HCT116 (cell line): ENCODE data around the gene FUT6. TPM values are rescaled to one million over a fixed set of nuclear protein-coding genes. Genes with fewer than 3 reads are reported as not detected.

Experiments used
- ATAC-seq: fragments of 200-7000 bp; cut with Tn5 transposase; 2 replicates; pipeline ENCODE4 v1.9.1; 2020; ENCODE audit warnings: mild to moderate bottlenecking, moderate library complexity
- BruUV-seq: library from RNA; stranded (reverse); fragments of 400-500 nt; replicated peaks from 2 replicates; lab custom pipeline; 2021; lab: Mats Ljungman, UMichigan
- CTCF ChIA-PET: fragments of 300-600 bp; sonication (Branson Sonifier 250); formaldehyde crosslinking; loops from one replicate; lab custom pipeline; 2021; ENCODE audit warnings: antibody characterized with exemption; lab: Charles Lee
- POLR2A ChIA-PET: fragments of 300-600, 350-600 bp; sonication (Branson Sonifier 250); formaldehyde crosslinking; loops from one replicate; lab custom pipeline; 2021; ENCODE audit warnings: antibody characterized with exemption; lab: Charles Lee
- RAD21 ChIA-PET, 2 experiments: fragments of 300-600 bp; sonication (Branson Sonifier 250); formaldehyde crosslinking; loops; one replicate each; lab custom pipeline; 2023; ENCODE audit warnings: low total read pairs in 2 of 2; ENCODE audit not compliant: uncharacterized antibody in 2 of 2, unreplicated experiment in 2 of 2, low non-redundant PET in 1 of 2; lab: Charles Lee
- DNase-seq: peaks from one replicate; pipeline ENCODE4 v3.0.0-alpha.2; 2010; ENCODE audit warnings: low read depth, low spot score
- H2AFZ ChIP-seq: fragments of 200-600 bp; shearing (Covaris generic), sonication (generic); 2 replicates; pipeline ENCODE4 v1.6.1; 2017; ENCODE audit warnings: low read depth, mixed run types, mixed read lengths, antibody characterized with exemption, low read length; ENCODE audit not compliant: poor library complexity, severe bottlenecking
- H3K27ac ChIP-seq: 2 replicates; pipeline ENCODE4 v1.5.1; 2012; ENCODE audit warnings: low read depth, low read length
- H3K27me3 ChIP-seq: fragments of 200-600 bp; sonication (generic); 2 replicates; pipeline ENCODE4 v1.6.1; 2016; ENCODE audit warnings: mixed run types, low read length, mixed read lengths; ENCODE audit not compliant: insufficient read depth
- H3K36me3 ChIP-seq, 2 experiments: fragments of 200-500 bp in 1 of 2; fragments of 200-600 bp in 1 of 2; sonication (Bioruptor generic) in 1 of 2; sonication (generic) in 1 of 2; 2 replicates each; pipeline versions ENCODE4 v1.5.1 to v1.6.1; 2014 to 2016; ENCODE audit warnings: low read length in 2 of 2, inconsistent platforms in 1 of 2, mixed read lengths in 1 of 2, mixed run types in 1 of 2; ENCODE audit not compliant: insufficient read depth in 2 of 2, control insufficient read depth in 1 of 2
- H3K4me1 ChIP-seq, 2 experiments: fragments of 200-600 bp in 1 of 2; sonication (generic) in 1 of 2; 2 replicates each; pipeline versions ENCODE4 v1.5.1 to v1.6.1; 2012 to 2017; ENCODE audit warnings: low read length in 2 of 2, inconsistent platforms in 1 of 2, mild to moderate bottlenecking in 1 of 2, mixed read lengths in 1 of 2, mixed run types in 1 of 2, moderate library complexity in 1 of 2; ENCODE audit not compliant: insufficient read depth in 2 of 2, control insufficient read depth in 1 of 2
- H3K4me2 ChIP-seq: fragments of 200-600 bp; sonication (generic); 2 replicates; pipeline ENCODE4 v1.6.1; 2017; ENCODE audit warnings: mixed run types, low read length, mixed read lengths
- H3K4me3 ChIP-seq, 2 experiments: fragments of 200-600 bp in 1 of 2; sonication (generic) in 1 of 2; replicated peaks in 1 of 2; 2 replicates each; pipeline ENCODE4 v1.5.1; 2011 to 2016; ENCODE audit warnings: low read length in 2 of 2, control low read depth in 1 of 2, low read depth in 1 of 2, mild to moderate bottlenecking in 1 of 2, mixed read lengths in 1 of 2, mixed run types in 1 of 2
- H3K79me2 ChIP-seq: fragments of 200-600 bp; sonication (generic); 2 replicates; pipeline ENCODE4 v1.6.1; 2017; ENCODE audit warnings: mild to moderate bottlenecking, mixed run types, low read length, moderate library complexity, mixed read lengths; ENCODE audit not compliant: insufficient read depth
- H3K9ac ChIP-seq: fragments of 200-600 bp; sonication (generic); 2 replicates; pipeline ENCODE4 v1.6.1; 2016; ENCODE audit warnings: low read length, mixed read lengths
- H3K9me2 ChIP-seq: fragments of 200-600 bp; sonication (generic), shearing (Covaris generic); 2 replicates; pipeline ENCODE4 v1.6.1; 2017; ENCODE audit warnings: mixed run types, mild to moderate bottlenecking, moderate library complexity; ENCODE audit not compliant: insufficient read depth
- H3K9me3 ChIP-seq, 2 experiments: fragments of 200-500 bp in 1 of 2; fragments of 200-600 bp in 1 of 2; sonication (Bioruptor generic) in 1 of 2; sonication (generic) in 1 of 2; 2 replicates each; pipeline ENCODE4 v1.6.1; 2014 to 2017; ENCODE audit warnings: low read length in 2 of 2, mixed read lengths in 2 of 2, inconsistent platforms in 1 of 2, low read depth in 1 of 2, mild to moderate bottlenecking in 1 of 2, mixed run types in 1 of 2, moderate library complexity in 1 of 2; ENCODE audit not compliant: control insufficient read depth in 1 of 2, insufficient read depth in 1 of 2
- H4K20me1 ChIP-seq: fragments of 200-600 bp; sonication (generic), shearing (Covaris generic); 2 replicates; pipeline ENCODE4 v1.6.1; 2017; ENCODE audit warnings: mixed run types, mild to moderate bottlenecking, moderate library complexity; ENCODE audit not compliant: insufficient read depth
- EGR1 ChIP-seq: IDR thresholded peaks from 2 replicates; pipeline ENCODE4 v1.6.1; 2012; ENCODE audit warnings: low read depth
- EZH2 ChIP-seq: fragments of 200-600 bp; sonication (generic); IDR thresholded peaks from 2 replicates; pipeline ENCODE4 v1.6.1; 2017; ENCODE audit warnings: antibody characterized with exemption, mixed run types
- EZH2phosphoT487 ChIP-seq: fragments of 200-600 bp; IDR thresholded peaks from 2 replicates; pipeline ENCODE4 v1.6.1; 2018; ENCODE audit warnings: antibody characterized with exemption, borderline replicate concordance
- FOSL1 ChIP-seq: IDR thresholded peaks from 2 replicates; pipeline ENCODE4 v1.6.1; 2012; ENCODE audit warnings: low read depth
- JUND ChIP-seq: IDR thresholded peaks from 2 replicates; pipeline ENCODE4 v1.6.1; 2012
- POLR2A ChIP-seq: IDR thresholded peaks from 2 replicates; pipeline ENCODE4 v1.7.0; 2011; ENCODE audit warnings: borderline replicate concordance; ENCODE audit not compliant: insufficient read depth, insufficient read length; ENCODE audit errors: extremely low read depth
- POLR2AphosphoS5 ChIP-seq: IDR thresholded peaks from 2 replicates; pipeline ENCODE4 v1.6.1; 2011; ENCODE audit warnings: mild to moderate bottlenecking, low read depth, low read length, moderate library complexity
- RAD21 ChIP-seq: IDR thresholded peaks from 2 replicates; pipeline ENCODE4 v1.6.1; 2012; ENCODE audit warnings: low read depth, mild to moderate bottlenecking
- SP1 ChIP-seq: IDR thresholded peaks from 2 replicates; pipeline ENCODE4 v1.6.1; 2012; ENCODE audit warnings: low read depth
- SRF ChIP-seq: IDR thresholded peaks from 2 replicates; pipeline ENCODE4 v1.6.1; 2012; ENCODE audit warnings: low read depth
- TCF7L2 ChIP-seq: IDR thresholded peaks from 2 replicates; pipeline ENCODE4 v1.7.0; 2011; ENCODE audit warnings: borderline replicate concordance, inconsistent platforms; ENCODE audit not compliant: insufficient read depth, insufficient read length; ENCODE audit errors: extremely low read depth
- YY1 ChIP-seq: IDR thresholded peaks from 2 replicates; pipeline ENCODE4 v1.6.1; 2011; ENCODE audit warnings: low read length, low read depth, moderate library complexity, mild to moderate bottlenecking; ENCODE audit not compliant: insufficient replicate concordance; ENCODE audit errors: extremely low read depth
- ZFX ChIP-seq: fragments of 450-650 bp; IDR thresholded peaks from 2 replicates; pipeline ENCODE4 v1.6.1; 2017
- intact Hi-C: fragments of 100-400 bp; cut with micrococcal nuclease; formaldehyde crosslinking; loops from 2 replicates; pipeline ENCODE4 v1.10.0; 2022
- total RNA-seq: library from RNA; stranded (reverse); gene quantifications from one replicate; pipeline ENCODE4 v1.2.1, GENCODE V29; 2021; ENCODE audit not compliant: unreplicated experiment
- TF ChIP-seq, protein P1 (sequence below): IDR thresholded peaks from 2 replicates; pipeline ENCODE4 v1.6.1; 2012

Gene FUT6
- total RNA-seq, 1 experiment from 2014 or later: not detected

- Histone ChIP-seq H3K36me3 (no peaks in the 10 kb centered on the region), H3K4me3 (no peak overlapping the region), H2AFZ (no peak overlapping the region), H3K4me2 (no peak overlapping the region), H3K4me1 (no peaks in the 10 kb centered on the region), H3K9me3 (no peaks in the 10 kb centered on the region), H3K27ac (no peak overlapping the region), H3K9me2 (no peaks in the 10 kb centered on the region), H4K20me1 (no peaks in the 10 kb centered on the region), H3K27me3 (no peaks in the 10 kb centered on the region), H3K9ac (no peak overlapping the region), H3K79me2 (no peaks in the 10 kb centered on the region)
- no peak for ATAC-seq
- ChIA-PET POLR2A (no interaction called here), RAD21 (no interaction called here), CTCF (interaction anchor here (1.2 to 1.5 kb wide), 2 partner anchors 10 to 20 kb away, joined by 3 to 4 read pairs; no protein-coding TSS in a partner anchor)
- no TSS peak for BruUV-seq
- TF ChIP-seq, protein P1, sequence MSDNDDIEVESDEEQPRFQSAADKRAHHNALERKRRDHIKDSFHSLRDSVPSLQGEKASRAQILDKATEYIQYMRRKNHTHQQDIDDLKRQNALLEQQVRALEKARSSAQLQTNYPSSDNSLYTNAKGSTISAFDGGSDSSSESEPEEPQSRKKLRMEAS: no peak
- TF ChIP-seq YY1 (no peak), FOSL1 (no peak), EZH2phosphoT487 (no peak), POLR2AphosphoS5 (no peak), TCF7L2 (no peak), EGR1 (no peak), SP1 (no peak), JUND (no peak), EZH2 (no peak), SRF (no peak), ZFX (no peak), POLR2A (no peak), RAD21 (no peak)
- no peak for DNase-seq
- intact Hi-C loops: loop anchor here (5.0 kb wide), 1 partner anchor 153 kb away; no protein-coding TSS in a partner anchor
Measured at GRCh38 chr19:5814123-5814851, 25.2 kb downstream of the FUT6 start.
